Vagina (tissue), 2 donors: ENCODE measurements around the gene CERCAM. TPM values are rescaled to one million over a fixed set of nuclear protein-coding genes. Genes with fewer than 3 reads are reported as not detected.
"Not testable (repeated sequence)": the region's sequence is repeated elsewhere in the genome, so short reads cannot be mapped to it uniquely, and the experiment has no call there.

ENCODE experiments used
- DNase-seq, 2 donors: peaks; one replicate each; pipeline ENCODE4 v3.0.0-alpha.2; 2017; ENCODE audit errors: extremely low spot score in 2 of 2
- H3K27ac ChIP-seq: fragments of 200-600 bp; sonication (generic); one replicate; pipeline ENCODE4 v1.5.1; 2019
- H3K27me3 ChIP-seq: fragments of 200-600 bp; sonication (generic); one replicate; pipeline ENCODE4 v1.5.1; 2019
- H3K36me3 ChIP-seq, 2 donors: fragments of 200-600 bp; sonication (generic); one replicate each; pipeline ENCODE4 v1.5.1; 2017 to 2019
- H3K4me1 ChIP-seq: fragments of 200-600 bp; sonication (generic); one replicate; pipeline ENCODE4 v1.5.1; 2019
- H3K4me3 ChIP-seq, 2 donors: fragments of 200-600 bp; sonication (generic); 1 replicate in 1 of 2; 2 replicates in 1 of 2; pipeline ENCODE4 v1.5.1; 2016 to 2019
- H3K9me3 ChIP-seq: fragments of 200-600 bp; sonication (generic); one replicate; pipeline ENCODE4 v1.5.1; 2019
- POLR2A ChIP-seq, 2 donors: fragments of 450-650 bp; IDR thresholded peaks; one replicate each; pipeline ENCODE4 v1.6.1; 2017; ENCODE audit warnings: antibody characterized with exemption in 2 of 2, mild to moderate bottlenecking in 2 of 2, moderate library complexity in 2 of 2
- POLR2AphosphoS5 ChIP-seq, 2 donors: sonication (generic); formaldehyde crosslinking; IDR thresholded peaks; one replicate each; pipeline ENCODE4 v1.9.0; 2017; ENCODE audit warnings: antibody characterized with exemption in 2 of 2, mild to moderate bottlenecking in 2 of 2, low read depth in 1 of 2; ENCODE audit not compliant: insufficient read depth in 1 of 2
- intact Hi-C: fragments of 100-400 bp; cut with DNase I; formaldehyde crosslinking; loops from one replicate; pipeline ENCODE4 v1.15.1; 2023
- total RNA-seq: library from RNA; depleted of rRNA; stranded (reverse); fragments of >200 nt; gene quantifications from one replicate; pipeline ENCODE4 v1.2.3, GENCODE V29; 2016
- TF ChIP-seq, protein P1 (sequence below), 3 experiments: fragments of 450-650 bp in 2 of 3; fragments of 200-600 bp in 1 of 3; sonication (generic) in 1 of 3; IDR thresholded peaks; one replicate each; pipeline ENCODE4 v1.5.1; 2017 to 2019; ENCODE audit warnings: antibody characterized with exemption in 3 of 3, mild to moderate bottlenecking in 2 of 3, moderate library complexity in 2 of 3

The CERCAM gene
- total RNA-seq, 1 donor from 2014 or later = 36.1 TPM

DNA sequence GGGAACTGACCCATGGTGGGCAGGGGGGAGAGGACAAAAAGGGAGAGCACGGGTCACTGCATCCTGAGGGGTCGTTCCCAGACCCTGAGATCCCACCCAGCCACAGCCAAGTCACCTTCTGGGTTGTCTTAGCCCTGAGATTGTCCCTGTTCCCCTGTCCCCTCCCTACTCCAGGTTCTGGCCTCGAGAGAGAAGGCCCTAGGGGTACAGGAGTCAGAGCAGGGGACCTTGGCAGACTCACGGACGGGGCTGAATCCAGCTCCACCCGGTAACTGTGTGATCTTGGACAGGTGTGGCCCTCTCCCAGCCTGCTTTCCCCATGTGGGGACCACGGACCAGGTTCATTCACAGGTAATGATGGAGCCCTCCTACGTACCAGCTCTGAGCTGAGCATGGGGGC lies 11.2 kb upstream of the CERCAM start:
- Histone ChIP-seq H3K4me1 (no peaks in the 10 kb centered on the region), H3K27me3 (no peaks in the 10 kb centered on the region), H3K27ac (no peak overlapping the region), H3K9me3 (no peaks in the 10 kb centered on the region), H3K36me3 (no peaks in the 10 kb centered on the region), H3K4me3 (no peak overlapping the region)
- no peak for DNase-seq
- TF ChIP-seq, protein P1, sequence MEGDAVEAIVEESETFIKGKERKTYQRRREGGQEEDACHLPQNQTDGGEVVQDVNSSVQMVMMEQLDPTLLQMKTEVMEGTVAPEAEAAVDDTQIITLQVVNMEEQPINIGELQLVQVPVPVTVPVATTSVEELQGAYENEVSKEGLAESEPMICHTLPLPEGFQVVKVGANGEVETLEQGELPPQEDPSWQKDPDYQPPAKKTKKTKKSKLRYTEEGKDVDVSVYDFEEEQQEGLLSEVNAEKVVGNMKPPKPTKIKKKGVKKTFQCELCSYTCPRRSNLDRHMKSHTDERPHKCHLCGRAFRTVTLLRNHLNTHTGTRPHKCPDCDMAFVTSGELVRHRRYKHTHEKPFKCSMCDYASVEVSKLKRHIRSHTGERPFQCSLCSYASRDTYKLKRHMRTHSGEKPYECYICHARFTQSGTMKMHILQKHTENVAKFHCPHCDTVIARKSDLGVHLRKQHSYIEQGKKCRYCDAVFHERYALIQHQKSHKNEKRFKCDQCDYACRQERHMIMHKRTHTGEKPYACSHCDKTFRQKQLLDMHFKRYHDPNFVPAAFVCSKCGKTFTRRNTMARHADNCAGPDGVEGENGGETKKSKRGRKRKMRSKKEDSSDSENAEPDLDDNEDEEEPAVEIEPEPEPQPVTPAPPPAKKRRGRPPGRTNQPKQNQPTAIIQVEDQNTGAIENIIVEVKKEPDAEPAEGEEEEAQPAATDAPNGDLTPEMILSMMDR (IDR thresholded peaks at IDR 0.05) = no peak
- intact Hi-C loops = no loop called here

DNA sequence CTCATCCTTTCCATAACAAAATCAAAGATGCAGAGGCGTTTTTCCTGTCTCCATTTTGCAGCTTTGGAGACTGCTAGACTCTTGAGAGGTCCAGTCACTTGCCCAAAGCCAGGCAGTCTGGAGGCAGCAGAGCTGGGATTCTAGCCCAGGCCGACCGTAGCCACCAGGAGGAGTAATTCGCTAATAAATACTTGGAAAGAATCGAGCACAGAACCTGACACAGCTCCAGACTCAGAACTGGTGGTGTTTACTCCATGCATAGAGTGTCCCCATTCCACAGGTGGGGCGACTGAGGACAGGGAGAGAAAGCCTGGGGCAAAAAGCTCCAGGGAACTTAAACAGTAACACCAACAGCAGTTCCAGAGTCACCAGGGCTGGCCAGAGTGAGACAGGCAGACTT lies 10.7 kb upstream of the CERCAM start:
- no peaks in the 10 kb centered on the region for H3K36me3 ChIP-seq
- H3K27me3 ChIP-seq = no peaks in the 10 kb centered on the region
- no peak overlapping the region for H3K4me3 ChIP-seq
- H3K27ac ChIP-seq = no peak overlapping the region
- intact Hi-C loops = loop anchor here (10.0 kb wide), 1 partner anchor 45 kb away; no protein-coding TSS in a partner anchor
- DNase-seq = no peak
- H3K9me3 ChIP-seq = no peaks in the 10 kb centered on the region
- no peaks in the 10 kb centered on the region for H3K4me1 ChIP-seq
- TF ChIP-seq, protein P1 (IDR thresholded peaks at IDR 0.05) = no peak
- TF ChIP-seq POLR2AphosphoS5 (IDR thresholded peaks at IDR 0.05; ENCODE audit: insufficient read depth in 1 of 2, low read depth in 1 of 2) (no peak), POLR2A (IDR thresholded peaks at IDR 0.05) (no peak)

DNA sequence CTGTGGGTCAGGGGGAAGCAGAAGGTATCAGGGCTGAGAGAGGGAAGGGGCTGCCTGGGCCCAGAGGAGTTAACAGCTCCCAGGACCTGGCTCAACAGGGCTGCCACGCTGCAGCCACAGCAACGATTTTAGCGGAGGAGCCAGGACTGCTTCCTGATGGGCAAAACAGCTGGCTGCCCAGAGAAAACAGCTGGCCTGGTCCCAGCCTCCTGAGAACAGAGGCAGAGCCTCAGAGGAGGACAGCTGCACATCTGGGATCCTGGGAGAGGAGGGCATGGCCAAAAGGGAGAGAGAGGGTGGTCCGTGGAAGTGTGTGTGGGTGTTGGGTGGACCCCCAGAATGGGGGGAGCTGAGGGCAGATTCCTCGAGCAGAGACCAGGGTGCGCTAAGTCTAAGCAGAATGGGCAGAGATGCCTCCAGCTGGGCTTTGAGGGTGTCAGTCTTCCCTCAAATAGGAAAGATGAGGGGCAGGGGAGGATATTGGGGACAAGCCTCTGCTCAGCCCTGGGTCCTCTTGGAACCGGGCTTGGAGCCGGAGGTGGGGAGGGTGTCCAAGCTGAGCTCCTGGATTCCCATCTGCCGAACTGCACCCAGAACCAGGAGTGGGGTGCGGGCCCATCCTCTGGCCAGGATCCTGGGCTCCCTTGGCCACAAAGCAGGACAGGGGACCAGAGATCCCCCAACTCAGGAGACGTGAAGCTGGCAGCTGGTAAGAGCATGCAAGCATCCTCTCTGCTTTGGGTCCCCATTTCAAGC lies 9.1 kb upstream of the CERCAM start:
- intact Hi-C loops = loop anchor here (10.0 kb wide), 1 partner anchor 47 kb away; no protein-coding TSS in a partner anchor

DNA sequence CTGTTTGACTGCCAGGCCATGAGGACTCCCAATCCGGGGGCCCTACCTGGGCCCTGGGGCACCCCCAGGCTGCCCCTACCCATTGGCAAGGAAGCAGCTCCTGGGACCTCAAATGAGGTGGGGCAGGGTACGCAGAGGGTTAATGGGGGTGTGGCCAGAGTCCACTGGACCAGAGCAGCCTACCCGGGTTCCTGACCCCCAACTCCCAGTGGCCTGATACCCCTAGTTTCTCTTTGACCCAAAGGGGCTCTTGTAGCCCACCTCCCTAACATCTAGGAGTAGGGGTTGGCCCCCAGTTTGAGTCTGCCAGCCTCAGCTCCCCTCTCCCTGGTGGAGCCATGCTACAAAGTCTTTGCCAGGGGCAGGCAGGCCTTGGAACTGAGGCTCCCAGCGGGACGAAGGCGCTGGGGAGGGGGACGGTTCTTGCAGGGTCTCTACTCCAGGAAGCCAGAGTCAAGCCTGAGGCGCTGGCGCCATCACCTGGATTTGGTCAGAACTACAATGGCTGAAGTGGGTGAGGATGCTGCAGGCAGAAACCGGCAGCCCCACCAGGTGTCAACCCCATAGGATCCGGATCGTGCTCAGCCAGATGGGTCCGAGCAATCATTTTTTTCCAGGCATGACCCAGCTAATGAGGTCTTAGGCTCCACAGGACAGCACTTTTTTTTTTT lies 8.4 kb upstream of the CERCAM start:
- H3K9me3 ChIP-seq = no peaks in the 10 kb centered on the region
- H3K27me3 ChIP-seq = no peaks in the 10 kb centered on the region
- intact Hi-C loops = loop anchor here (10.0 kb wide), 1 partner anchor 47 kb away; no protein-coding TSS in a partner anchor
- no peak for DNase-seq
- no peak overlapping the region for H3K27ac ChIP-seq
- no peaks in the 10 kb centered on the region for H3K4me1 ChIP-seq
- TF ChIP-seq, protein P1 (IDR thresholded peaks at IDR 0.05) = peak in 2 of 3 experiments; percentile 19 to 31
- TF ChIP-seq POLR2A (IDR thresholded peaks at IDR 0.05) = no peak
- H3K36me3 ChIP-seq = no peaks in the 10 kb centered on the region
- no peak overlapping the region for H3K4me3 ChIP-seq

More for the DNA sequence above, 9.1 kb upstream of the CERCAM start:
- Histone ChIP-seq H3K4me1 (no peaks in the 10 kb centered on the region), H3K4me3 (no peak overlapping the region), H3K27me3 (no peaks in the 10 kb centered on the region), H3K27ac (no peak overlapping the region), H3K9me3 (no peaks in the 10 kb centered on the region), H3K36me3 (no peaks in the 10 kb centered on the region)
- DNase-seq = no peak
- TF ChIP-seq, protein P1 (IDR thresholded peaks at IDR 0.05) = no peak
- TF ChIP-seq POLR2A (IDR thresholded peaks at IDR 0.05) = no peak
- no peak for TF ChIP-seq POLR2AphosphoS5 (IDR thresholded peaks at IDR 0.05; ENCODE audit: insufficient read depth in 1 of 2, low read depth in 1 of 2)

DNA sequence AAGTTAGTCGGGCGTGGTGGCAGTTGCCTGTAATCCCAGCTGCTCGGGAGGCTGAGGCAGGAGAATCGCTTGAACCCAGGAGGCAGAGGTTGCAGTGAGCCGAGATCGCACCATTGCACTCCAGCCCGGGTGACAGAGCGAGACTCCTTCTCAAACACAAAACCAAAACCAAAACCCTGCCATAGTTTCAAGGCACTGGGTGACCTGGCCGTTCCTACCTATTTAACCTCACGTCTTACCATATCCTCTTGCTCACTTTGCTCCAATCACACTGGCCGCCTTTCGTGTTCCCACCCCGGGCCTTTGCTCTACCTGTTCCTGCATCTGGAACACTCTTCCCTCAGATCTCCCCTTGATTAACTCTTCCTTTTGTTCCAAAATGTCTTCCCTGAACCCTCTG lies 6.9 kb upstream of the CERCAM start:
- H3K4me1 ChIP-seq, H3K4me3 ChIP-seq, H3K27me3 ChIP-seq, H3K9me3 ChIP-seq, H3K36me3 ChIP-seq, DNase-seq, H3K27ac ChIP-seq: not testable (repeated sequence)
- intact Hi-C loops = loop anchor here (10.0 kb wide), 1 partner anchor 49 kb away; no protein-coding TSS in a partner anchor
